Activated T-cell treated with anti-CD3 and anti-CD28 coated beads, Interleukin-2, amount 50 U/mL, for 4 hours (primary cell): ENCODE measurements around the gene ADAMTS10. TPM values are rescaled to one million over a fixed set of nuclear protein-coding genes. Genes with fewer than 3 reads are reported as not detected.
A peak's percentile ranks its signal among the peaks of the same experiment; 100 is the strongest.
"Not testable (repeated sequence)": the region's sequence is repeated elsewhere in the genome, so short reads cannot be mapped to it uniquely, and the experiment has no call there.

Experiments used
- ATAC-seq, 2 donors: fragments of 200-7000 bp; cut with Tn5 transposase; one replicate each; pipeline ENCODE4 v1.10.0; 2021
- DNase-seq: peaks from one replicate; pipeline ENCODE4 v3.0.0-alpha.2; 2020
- H3K27me3 Mint-ChIP-seq: one replicate; pipeline ENCODE4 v1.8.0; 2021; ENCODE audit warnings: low read depth, mixed read lengths
- H3K36me3 Mint-ChIP-seq: one replicate; pipeline ENCODE4 v1.8.0; 2022; ENCODE audit warnings: mixed read lengths; ENCODE audit not compliant: insufficient read depth
- H3K4me1 Mint-ChIP-seq: one replicate; pipeline ENCODE4 v1.8.0; 2021; ENCODE audit warnings: low read depth, mixed read lengths
- H3K4me3 Mint-ChIP-seq: one replicate; pipeline ENCODE4 v1.8.0; 2021; ENCODE audit warnings: mild to moderate bottlenecking, moderate library complexity, mixed read lengths
- H3K9me3 Mint-ChIP-seq: one replicate; pipeline ENCODE4 v1.8.0; 2021; ENCODE audit warnings: mixed read lengths
- total RNA-seq, 3 donors: library from RNA; stranded (reverse); gene quantifications; one replicate each; pipeline ENCODE4 v1.2.1, GENCODE V29; 2021

Gene ADAMTS10
- total RNA-seq, 3 donors from 2014 or later: 1.1 to 3.1 (median 1.5) TPM

DNA sequence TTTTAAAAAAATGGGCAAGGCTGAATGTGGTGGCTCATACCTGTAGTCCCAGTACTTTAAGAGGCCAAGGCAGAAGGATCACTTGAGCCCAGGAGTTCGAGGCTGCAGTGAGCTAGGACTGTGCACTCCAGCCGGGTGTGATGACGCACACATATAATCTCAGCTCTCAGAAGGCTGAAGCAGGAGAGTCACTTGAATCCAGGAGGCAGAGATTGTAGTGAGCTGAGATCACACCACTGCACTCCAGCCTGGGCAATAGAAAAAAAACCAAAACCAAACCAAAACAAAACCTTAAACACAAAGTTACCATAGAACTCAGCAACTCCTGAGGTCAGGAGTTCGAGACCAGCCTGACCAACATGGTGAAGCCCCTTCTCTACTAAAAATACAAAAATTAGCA is 26.6 kb upstream of the ADAMTS10 start:
- DNase-seq, H3K9me3 Mint-ChIP-seq, H3K4me3 Mint-ChIP-seq, H3K36me3 Mint-ChIP-seq, H3K4me1 Mint-ChIP-seq, ATAC-seq: not testable (repeated sequence)
- peaks cover 14% of the 10 kb centered on the region for H3K27me3 Mint-ChIP-seq

DNA sequence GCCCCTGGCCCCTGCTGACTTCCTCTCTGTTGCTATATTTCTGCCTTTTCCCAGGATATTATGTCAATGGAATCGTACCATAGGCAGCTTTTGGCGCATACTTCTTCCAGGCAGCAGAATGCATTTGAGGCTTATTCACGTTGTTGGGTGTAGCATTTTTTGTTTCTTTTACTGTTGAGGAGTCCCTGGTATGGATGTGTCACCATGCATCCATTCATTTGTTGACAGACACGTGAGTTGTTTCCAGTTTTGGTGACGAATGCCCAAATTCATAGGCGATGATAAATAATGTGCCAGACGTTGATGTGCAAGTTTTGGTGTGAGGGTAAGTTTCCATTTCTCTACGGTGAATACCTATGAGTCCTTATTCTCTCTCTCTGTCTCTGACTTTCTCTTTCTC is 24.9 kb upstream of the ADAMTS10 start:
- ATAC-seq: no peak
- no peaks in the 10 kb centered on the region for H3K9me3 Mint-ChIP-seq
- no peak overlapping the region for H3K4me3 Mint-ChIP-seq
- no peak for DNase-seq
- no peaks in the 10 kb centered on the region for H3K36me3 Mint-ChIP-seq
- H3K27me3 Mint-ChIP-seq: peaks cover 11% of the 10 kb centered on the region
- no peaks in the 10 kb centered on the region for H3K4me1 Mint-ChIP-seq

DNA sequence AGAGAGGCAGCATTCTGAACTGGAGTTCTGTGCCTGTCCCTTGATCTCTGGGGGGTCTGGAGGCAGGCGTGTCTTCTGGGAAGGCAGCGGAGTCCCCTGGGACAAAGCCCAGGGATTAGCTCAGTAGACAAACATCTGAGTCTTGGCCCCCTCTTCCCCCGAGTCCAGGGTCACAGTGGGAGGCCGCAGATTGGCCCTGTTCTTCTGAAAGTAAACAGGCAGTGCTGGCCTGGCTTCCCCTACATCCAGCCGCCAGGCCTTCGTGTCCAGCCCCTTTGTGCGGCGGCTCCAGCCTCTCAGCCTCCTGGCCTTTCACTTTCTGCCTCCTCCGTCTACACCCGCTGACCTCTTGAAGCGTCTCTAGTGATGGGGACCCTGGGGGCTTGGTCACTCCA is 20.9 kb upstream of the ADAMTS10 start:
- DNase-seq (no peak), ATAC-seq (no peak)
- no peaks in the 10 kb centered on the region for H3K4me1 Mint-ChIP-seq
- H3K4me3 Mint-ChIP-seq: no peak overlapping the region
- H3K36me3 Mint-ChIP-seq: no peaks in the 10 kb centered on the region
- no peaks in the 10 kb centered on the region for H3K27me3 Mint-ChIP-seq
- H3K9me3 Mint-ChIP-seq: no peaks in the 10 kb centered on the region

DNA sequence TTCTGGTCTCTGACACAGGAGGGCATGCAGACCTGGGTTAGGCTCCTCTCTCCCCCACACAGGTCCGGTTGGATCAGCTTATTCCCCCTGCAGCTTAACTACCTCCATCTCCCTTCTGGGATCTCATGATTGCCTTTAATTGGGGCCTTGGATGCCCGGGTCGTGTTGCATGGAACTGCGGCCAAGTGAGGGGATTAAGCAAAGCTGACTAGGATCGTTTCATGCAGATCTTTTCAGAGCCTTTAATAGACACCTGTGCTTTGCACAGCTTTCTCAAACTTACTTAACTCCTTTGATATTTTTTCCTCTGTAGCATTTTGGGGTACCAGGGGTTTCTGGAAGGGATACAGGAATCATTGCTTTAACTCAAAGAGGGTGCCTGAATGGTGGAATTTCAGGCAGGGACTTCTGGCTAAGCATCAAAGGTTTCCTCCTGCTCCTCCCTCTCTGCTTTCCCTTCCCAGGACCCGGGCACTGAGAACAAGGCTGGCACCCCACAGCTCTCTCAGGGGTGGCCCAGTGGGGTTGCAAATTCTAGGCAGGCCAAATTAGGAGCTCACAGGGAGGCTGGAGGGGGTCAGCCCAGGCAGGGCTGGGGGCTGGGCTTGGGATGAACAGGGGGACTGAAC is 20.4 kb upstream of the ADAMTS10 start:
- ATAC-seq: no peak
- DNase-seq: no peak
- Mint-ChIP-seq H3K27me3 (no peaks in the 10 kb centered on the region), H3K9me3 (no peaks in the 10 kb centered on the region), H3K4me3 (no peak overlapping the region), H3K36me3 (no peaks in the 10 kb centered on the region), H3K4me1 (no peaks in the 10 kb centered on the region)

DNA sequence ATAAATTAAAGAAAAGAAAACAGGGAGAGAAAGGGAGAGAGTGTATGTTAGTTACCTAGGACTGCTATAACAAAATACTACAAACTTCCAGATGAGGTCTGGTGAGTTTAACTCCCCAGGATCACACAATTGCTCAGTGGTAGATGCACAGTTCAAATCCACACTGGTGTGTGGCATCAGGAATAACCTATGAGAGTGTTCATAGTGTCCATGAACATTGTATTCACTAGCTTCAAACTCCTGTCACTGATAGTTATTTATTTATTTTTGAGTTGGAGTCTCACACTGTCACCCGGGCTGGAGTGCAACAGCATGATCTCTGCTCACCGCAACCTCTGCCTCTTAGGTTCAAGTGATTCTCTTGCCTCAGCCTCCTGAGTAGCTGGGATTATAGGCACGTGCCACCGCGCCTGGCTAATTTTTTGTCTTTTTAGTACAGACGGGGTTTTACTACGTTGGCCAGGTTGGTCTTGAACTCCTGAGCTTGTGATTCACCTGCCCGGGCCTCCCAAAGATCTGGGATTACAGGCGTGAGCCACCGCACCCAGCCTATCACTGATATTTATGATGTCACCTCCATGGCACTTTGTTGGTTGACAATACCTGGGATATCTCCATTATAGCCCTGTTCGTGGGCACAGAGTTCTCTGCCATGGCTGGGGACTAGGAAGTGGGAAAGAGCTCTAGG is 19.6 kb upstream of the ADAMTS10 start, which contains the start of gene NFILZ:
Gene NFILZ, plus strand, starts transcription at position 638 of the 688 bp plus-strand sequence. CDS start 46,133 bp downstream, outside the sequence.
- Mint-ChIP-seq H3K36me3 (no peaks in the 10 kb centered on the region), H3K27me3 (no peaks in the 10 kb centered on the region), H3K9me3 (no peaks in the 10 kb centered on the region), H3K4me3 (no peak within 1 kb of the TSS), H3K4me1 (no peaks in the 10 kb centered on the region)
- ATAC-seq: no peak
- DNase-seq: no peak

DNA sequence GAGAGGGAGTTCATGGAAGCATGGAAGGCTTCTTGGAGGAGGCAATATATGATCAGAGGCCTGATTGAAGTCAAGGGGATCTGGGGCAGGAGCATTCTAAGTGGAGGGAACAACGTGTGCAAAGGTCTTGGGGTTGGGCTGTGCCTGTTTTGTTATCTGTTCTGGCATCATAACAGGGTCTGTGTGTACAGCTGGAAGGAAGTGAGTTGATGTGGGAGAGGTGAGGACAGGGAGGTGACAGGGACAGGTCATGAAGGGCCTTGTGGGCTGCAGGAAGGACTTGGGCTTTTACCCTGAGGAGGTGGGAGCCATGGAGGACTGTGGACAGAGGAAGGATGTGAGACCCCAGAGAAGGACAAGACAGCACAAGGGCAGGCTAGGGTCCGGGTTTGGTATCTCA is 18.7 kb upstream of the ADAMTS10 start:
- no peaks in the 10 kb centered on the region for H3K27me3 Mint-ChIP-seq
- H3K9me3 Mint-ChIP-seq: no peaks in the 10 kb centered on the region
- DNase-seq (no peak), ATAC-seq (no peak)
- no peaks in the 10 kb centered on the region for H3K36me3 Mint-ChIP-seq
- H3K4me3 Mint-ChIP-seq: no peak overlapping the region
- H3K4me1 Mint-ChIP-seq: no peaks in the 10 kb centered on the region

DNA sequence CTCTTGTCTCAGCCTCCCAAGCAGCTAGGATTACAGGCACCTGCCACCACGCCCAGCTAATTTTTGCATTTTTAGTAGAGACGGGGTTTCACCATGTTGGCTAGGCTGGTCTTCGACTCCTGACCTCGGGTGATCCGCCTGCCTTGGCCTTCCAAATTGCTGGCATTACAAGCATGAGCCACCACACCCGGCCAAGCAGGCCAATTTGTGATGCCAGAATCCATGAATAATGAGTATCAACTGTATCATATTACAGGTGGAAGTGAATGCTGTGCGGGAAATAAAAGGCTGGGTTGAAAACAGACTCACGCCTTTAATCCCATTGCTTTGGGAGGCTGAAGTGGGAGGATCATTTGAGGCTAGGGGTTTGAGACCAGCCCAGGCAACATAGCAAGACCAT is 16.3 kb upstream of the ADAMTS10 start:
- no peaks in the 10 kb centered on the region for H3K4me1 Mint-ChIP-seq
- no peak overlapping the region for H3K4me3 Mint-ChIP-seq

DNA sequence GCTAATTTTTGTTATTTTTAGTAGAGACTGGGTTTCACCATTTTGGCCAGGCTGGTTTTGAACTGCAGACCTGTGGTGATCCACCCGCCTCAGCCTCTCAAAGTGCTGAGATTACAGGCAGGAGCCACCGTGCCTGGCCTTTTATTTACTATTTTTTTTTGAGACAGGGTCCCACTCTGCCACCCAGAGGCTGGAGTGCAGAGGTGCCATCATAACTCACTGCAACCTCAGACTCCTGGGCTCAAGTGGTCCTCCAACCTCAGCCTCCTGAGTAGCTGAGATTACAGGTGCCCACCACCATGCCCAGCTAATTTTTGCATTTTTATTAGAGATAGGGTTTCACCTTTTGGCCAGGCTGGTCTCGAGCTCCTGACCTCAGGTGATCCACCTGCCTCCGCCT is 12.4 kb upstream of the ADAMTS10 start:
- not testable (repeated sequence) for H3K4me3 Mint-ChIP-seq, ATAC-seq

More for the DNA sequence above, 16.3 kb upstream of the ADAMTS10 start:
- ATAC-seq (no peak), DNase-seq (no peak)
- no peaks in the 10 kb centered on the region for H3K27me3 Mint-ChIP-seq
- no peaks in the 10 kb centered on the region for H3K36me3 Mint-ChIP-seq
- no peaks in the 10 kb centered on the region for H3K9me3 Mint-ChIP-seq

DNA sequence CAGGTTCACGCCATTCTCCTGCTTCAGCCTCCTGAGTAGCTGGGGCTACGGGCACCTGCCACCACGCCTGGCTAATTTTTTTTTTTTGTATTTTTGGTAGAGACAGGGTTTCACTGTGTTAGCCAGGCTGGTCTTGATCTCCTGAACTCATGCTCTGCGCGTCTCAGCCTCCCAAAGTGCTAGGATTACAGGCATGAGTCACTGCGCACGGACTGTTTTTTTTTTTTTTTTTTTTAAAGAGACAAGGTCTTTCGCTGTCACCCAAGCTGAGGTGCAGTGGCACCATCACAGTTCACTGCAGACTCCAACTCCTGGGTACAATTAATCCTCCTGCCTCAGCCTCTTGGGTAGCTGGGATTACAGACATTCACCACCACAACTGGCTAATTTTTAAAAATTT is 8.2 kb upstream of the ADAMTS10 start:
- H3K27me3 Mint-ChIP-seq: peaks cover 3% of the 10 kb centered on the region
- ATAC-seq (no peak), DNase-seq (no peak)
- peaks cover 7% of the 10 kb centered on the region for H3K4me1 Mint-ChIP-seq
- H3K4me3 Mint-ChIP-seq: no peak overlapping the region
- H3K9me3 Mint-ChIP-seq: no peaks in the 10 kb centered on the region
- H3K36me3 Mint-ChIP-seq: no peaks in the 10 kb centered on the region

More for the DNA sequence above, 12.4 kb upstream of the ADAMTS10 start:
- not testable (repeated sequence) for DNase-seq, H3K9me3 Mint-ChIP-seq, H3K27me3 Mint-ChIP-seq, H3K4me1 Mint-ChIP-seq, H3K36me3 Mint-ChIP-seq

DNA sequence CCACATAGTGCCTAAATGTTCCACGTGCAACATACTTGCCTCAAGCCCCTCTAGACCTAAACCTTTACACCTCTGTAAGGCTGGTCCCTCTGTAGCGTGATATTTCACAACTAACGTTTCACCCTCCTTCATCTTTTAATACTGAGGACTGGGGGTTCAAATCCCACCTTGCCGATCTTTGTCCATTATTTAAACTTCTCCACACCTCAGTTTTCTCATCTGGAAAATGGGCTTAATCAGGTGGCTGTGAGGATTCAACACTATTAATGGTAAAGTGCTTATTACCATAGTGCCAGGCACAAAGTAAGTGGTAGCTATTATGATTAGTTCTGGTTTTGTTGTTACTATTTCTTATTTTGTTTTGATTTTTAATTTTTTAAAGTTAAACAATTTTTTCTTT is 7.5 kb upstream of the ADAMTS10 start:
- no peak for DNase-seq
- H3K9me3 Mint-ChIP-seq: no peaks in the 10 kb centered on the region
- no peaks in the 10 kb centered on the region for H3K36me3 Mint-ChIP-seq
- ATAC-seq: no peak
- H3K27me3 Mint-ChIP-seq: peaks cover 3% of the 10 kb centered on the region
- no peak overlapping the region for H3K4me3 Mint-ChIP-seq
- peaks cover 7% of the 10 kb centered on the region for H3K4me1 Mint-ChIP-seq

DNA sequence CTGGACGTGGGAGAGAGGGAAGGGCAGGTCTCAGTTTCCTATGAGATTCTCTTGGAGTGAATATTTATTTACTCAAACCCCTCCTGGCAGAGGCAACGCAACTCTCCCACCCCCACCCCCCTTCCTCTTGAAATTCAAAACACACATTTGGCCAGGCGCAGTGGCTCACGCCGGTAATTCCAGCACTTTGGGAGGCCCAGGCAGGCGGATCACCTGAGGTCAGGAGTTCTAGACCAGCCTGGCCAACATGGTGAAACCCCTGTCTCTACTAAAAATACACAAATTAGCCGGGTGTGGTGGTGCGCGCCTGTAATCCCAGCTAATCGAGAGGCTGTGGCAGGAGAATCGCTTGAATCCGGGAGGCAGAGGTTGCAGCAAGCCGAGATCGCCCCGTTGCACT is 6.8 kb upstream of the ADAMTS10 start:
- DNase-seq, ATAC-seq, H3K4me3 Mint-ChIP-seq, H3K9me3 Mint-ChIP-seq, H3K36me3 Mint-ChIP-seq, H3K27me3 Mint-ChIP-seq: not testable (repeated sequence)
- peaks cover 11% of the 10 kb centered on the region for H3K4me1 Mint-ChIP-seq

DNA sequence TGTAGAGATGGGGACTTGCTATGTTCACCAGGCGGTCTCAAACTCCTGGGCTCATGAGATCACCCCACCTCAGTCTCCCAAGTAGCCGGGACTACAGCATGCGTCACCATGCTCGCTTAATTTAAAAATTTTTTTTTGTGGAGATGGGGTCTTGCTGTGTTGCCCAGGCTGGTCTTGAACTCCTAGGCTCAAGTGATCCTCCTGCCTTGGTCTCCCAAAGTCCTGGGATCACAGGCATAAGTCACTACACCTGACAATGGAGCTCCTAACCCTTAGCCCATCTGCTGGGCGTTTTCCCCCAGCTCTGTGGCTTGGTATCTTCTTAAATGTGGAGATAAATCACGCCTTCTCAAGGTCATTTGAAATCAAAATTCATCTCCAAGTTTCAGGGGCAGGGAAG is 6.3 kb upstream of the ADAMTS10 start:
- H3K4me1 Mint-ChIP-seq: peaks cover 16% of the 10 kb centered on the region
- H3K9me3 Mint-ChIP-seq: no peaks in the 10 kb centered on the region
- H3K36me3 Mint-ChIP-seq: no peaks in the 10 kb centered on the region
- DNase-seq (no peak), ATAC-seq (no peak)
- H3K4me3 Mint-ChIP-seq: no peak overlapping the region
- H3K27me3 Mint-ChIP-seq: peaks cover 3% of the 10 kb centered on the region

DNA sequence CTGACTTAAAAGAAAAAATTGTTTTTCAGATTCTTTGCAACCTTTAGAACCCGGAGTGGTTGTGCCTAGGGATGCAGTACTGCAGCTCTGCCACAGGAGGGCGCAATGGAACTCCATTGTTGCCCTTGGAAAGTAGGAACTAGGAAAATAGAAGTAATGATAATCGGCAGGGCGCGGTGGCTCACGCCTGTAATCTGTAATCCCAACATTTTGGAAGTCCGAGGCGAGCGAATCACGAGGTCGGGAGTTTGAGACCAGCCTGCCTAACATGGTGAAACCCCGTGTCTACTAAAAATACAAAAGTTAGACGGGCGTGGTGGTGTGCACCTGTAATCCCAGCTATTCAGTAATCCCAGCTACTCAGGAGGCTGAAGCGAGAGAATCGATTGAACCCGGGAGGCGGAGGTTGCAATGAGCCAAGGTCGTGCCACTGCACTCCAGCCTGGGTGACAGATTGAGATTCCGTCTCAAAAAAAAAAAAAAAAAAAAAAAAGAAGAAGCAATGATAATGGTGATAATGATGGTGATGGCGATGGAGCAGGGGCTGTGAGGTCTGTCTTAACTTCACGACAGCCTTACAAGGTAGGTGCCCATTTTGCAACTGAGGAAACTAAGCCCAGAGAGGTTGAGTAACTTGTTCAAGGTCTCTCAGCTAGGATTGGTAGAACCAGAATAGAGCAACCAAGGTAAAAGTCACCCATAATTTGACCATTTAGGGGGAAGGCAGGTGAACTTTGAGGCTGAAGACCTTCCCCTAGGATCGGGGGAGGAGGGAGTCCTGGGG is 5.5 kb upstream of the ADAMTS10 start:
- ATAC-seq: no peak
- no peaks in the 10 kb centered on the region for H3K36me3 Mint-ChIP-seq
- peak; percentile 56 for DNase-seq
- no peak overlapping the region for H3K4me3 Mint-ChIP-seq
- peaks cover 20% of the 10 kb centered on the region for H3K4me1 Mint-ChIP-seq
- H3K27me3 Mint-ChIP-seq: peaks cover 3% of the 10 kb centered on the region
- no peaks in the 10 kb centered on the region for H3K9me3 Mint-ChIP-seq

DNA sequence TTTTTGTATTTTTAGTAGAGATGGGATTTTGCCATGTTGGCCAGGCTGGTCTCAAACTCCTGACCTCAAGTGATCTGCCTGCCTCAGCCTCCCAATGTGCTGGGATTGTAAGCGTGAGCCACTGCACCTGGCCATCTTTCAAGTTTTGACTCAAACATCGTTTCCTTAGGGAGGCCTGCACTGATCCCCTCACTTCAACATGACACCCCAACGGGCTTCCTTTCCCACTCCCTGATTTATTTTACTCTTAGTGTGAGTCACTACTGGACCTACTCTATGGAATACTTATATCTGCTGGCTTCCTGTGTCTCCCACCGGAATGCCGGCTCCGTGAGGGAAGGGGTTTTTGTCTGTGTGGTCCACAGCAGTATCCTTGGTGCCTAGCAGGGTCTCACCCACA is 4.5 kb upstream of the ADAMTS10 start:
- no peak for DNase-seq
- Mint-ChIP-seq H3K4me1 (peaks cover 24% of the 10 kb centered on the region), H3K36me3 (no peaks in the 10 kb centered on the region), H3K9me3 (no peaks in the 10 kb centered on the region), H3K4me3 (no peak overlapping the region), H3K27me3 (no peaks in the 10 kb centered on the region)
- ATAC-seq: no peak

DNA sequence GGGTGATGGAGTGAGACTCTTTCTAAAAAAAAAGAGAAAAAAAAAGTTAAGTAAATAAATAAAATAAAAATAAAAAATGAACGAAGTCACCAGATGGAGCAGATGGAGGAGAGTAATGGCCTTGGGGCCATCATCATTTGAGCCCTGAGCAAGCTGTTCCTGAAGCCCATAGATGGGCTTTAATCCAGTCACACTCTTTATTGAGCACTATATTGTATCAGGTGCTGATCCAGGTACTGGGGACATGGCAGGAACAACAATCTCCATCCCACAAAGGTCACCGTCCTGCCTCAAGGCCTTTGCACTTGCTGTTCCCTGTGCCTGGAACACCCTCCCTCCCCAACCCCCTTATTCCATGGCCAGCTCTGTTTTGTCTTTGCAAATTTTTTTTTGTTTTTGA is 3.9 kb upstream of the ADAMTS10 start:
- DNase-seq (no peak), ATAC-seq (no peak)
- H3K9me3 Mint-ChIP-seq: no peaks in the 10 kb centered on the region

More for the DNA sequence above, 3.9 kb upstream of the ADAMTS10 start:
- no peaks in the 10 kb centered on the region for H3K27me3 Mint-ChIP-seq
- no peak overlapping the region for H3K4me3 Mint-ChIP-seq
- H3K4me1 Mint-ChIP-seq: peaks cover 29% of the 10 kb centered on the region
- no peaks in the 10 kb centered on the region for H3K36me3 Mint-ChIP-seq
